ENCODE results near the gene CRADD. TPM values are rescaled to one million over a fixed set of nuclear protein-coding genes. Genes with fewer than 3 reads are reported as not detected.

The CRADD gene
- total RNA-seq, 1 donor from 2014 or later, result 9.8 TPM

- Mint-ChIP-seq H3K36me3 (ENCODE audit: low read depth) (no peaks in the 10 kb centered on the region), H3K9me3 (peaks cover 2% of the 10 kb centered on the region), H3K27ac (ENCODE audit: unreplicated experiment) (no peak overlapping the region), H3K27me3 (ENCODE audit: low read depth) (no peaks in the 10 kb centered on the region), H3K4me1 (peaks cover 5% of the 10 kb centered on the region), H3K4me3 (no peak overlapping the region)
- no peak for TF ChIP-seq CTCF (conservative IDR thresholded peaks at IDR 0.05)
- no peak for DNase-seq (ENCODE audit: low read depth, low spot score)
These were observed 231.8 kb downstream of the CRADD start for GRCh38 chr12:93908846-93909567.

- Mint-ChIP-seq H3K4me3 (no peak overlapping the region), H3K27me3 (ENCODE audit: low read depth) (no peaks in the 10 kb centered on the region), H3K4me1 (peaks cover 5% of the 10 kb centered on the region), H3K9me3 (no peaks in the 10 kb centered on the region), H3K36me3 (ENCODE audit: low read depth) (no peaks in the 10 kb centered on the region), H3K27ac (ENCODE audit: unreplicated experiment) (no peak overlapping the region)
- no peak for TF ChIP-seq CTCF (conservative IDR thresholded peaks at IDR 0.05)
- DNase-seq (ENCODE audit: low read depth, low spot score), result no peak
These were observed 234.2 kb downstream of the CRADD start for GRCh38 chr12:93911396-93911795.

- Mint-ChIP-seq H3K4me3 (no peak overlapping the region), H3K4me1 (peaks cover 5% of the 10 kb centered on the region), H3K36me3 (ENCODE audit: low read depth) (no peaks in the 10 kb centered on the region), H3K27ac (ENCODE audit: unreplicated experiment) (peak overlapping the region; percentile 40), H3K27me3 (ENCODE audit: low read depth) (no peaks in the 10 kb centered on the region), H3K9me3 (no peaks in the 10 kb centered on the region)
- DNase-seq (ENCODE audit: low read depth, low spot score), result no peak
- no peak for TF ChIP-seq CTCF (conservative IDR thresholded peaks at IDR 0.05)
These were observed 235.0 kb downstream of the CRADD start for GRCh38 chr12:93912086-93912733.

GRCh38 chr12:93913845-93914244 lies 236.7 kb downstream of the CRADD start:
- Mint-ChIP-seq H3K36me3 (ENCODE audit: low read depth) (no peaks in the 10 kb centered on the region), H3K9me3 (peaks cover 4% of the 10 kb centered on the region), H3K27me3 (ENCODE audit: low read depth) (no peaks in the 10 kb centered on the region), H3K4me3 (no peak overlapping the region), H3K4me1 (peaks cover 5% of the 10 kb centered on the region), H3K27ac (ENCODE audit: unreplicated experiment) (no peak overlapping the region)
- TF ChIP-seq CTCF (conservative IDR thresholded peaks at IDR 0.05), result no peak
- DNase-seq (ENCODE audit: low read depth, low spot score), result no peak

- no peak for TF ChIP-seq CTCF (conservative IDR thresholded peaks at IDR 0.05)
- no peaks in the 10 kb centered on the region for H3K27me3 Mint-ChIP-seq (ENCODE audit: low read depth)
- H3K9me3 Mint-ChIP-seq, result peaks cover 4% of the 10 kb centered on the region
- H3K4me3 Mint-ChIP-seq, result no peak overlapping the region
- H3K27ac Mint-ChIP-seq (ENCODE audit: unreplicated experiment), result no peak overlapping the region
- H3K4me1 Mint-ChIP-seq, result peaks cover 5% of the 10 kb centered on the region
- no peaks in the 10 kb centered on the region for H3K36me3 Mint-ChIP-seq (ENCODE audit: low read depth)
- DNase-seq (ENCODE audit: low read depth, low spot score), result no peak
These were observed 237.1 kb downstream of the CRADD start for GRCh38 chr12:93914281-93914680.
